Tibial nerve (tissue), 4 donors: ENCODE measurements around the gene FAT2.

Experiments
- CTCF ChIP-seq, 5 experiments: fragments of 200-600 bp in 3 of 5; fragments of 450-650 bp in 2 of 5; sonication (generic) in 3 of 5; IDR thresholded peaks; one replicate each; pipeline ENCODE4 v1.5.1; 2016 to 2019; ENCODE audit warnings: antibody characterized with exemption in 5 of 5, mild to moderate bottlenecking in 3 of 5, moderate library complexity in 2 of 5
- EP300 ChIP-seq, 2 donors: sonication (generic); formaldehyde crosslinking; IDR thresholded peaks; one replicate each; pipeline ENCODE4 v1.6.1; 2017; ENCODE audit warnings: antibody characterized with exemption in 2 of 2, mild to moderate bottlenecking in 1 of 2
- POLR2A ChIP-seq, 2 donors: fragments of 450-650 bp; IDR thresholded peaks; one replicate each; pipeline ENCODE4 v1.6.1; 2017; ENCODE audit warnings: antibody characterized with exemption in 2 of 2, mild to moderate bottlenecking in 2 of 2, moderate library complexity in 2 of 2

GRCh38 chr5:151549713-151550112 lies 41.4 kb downstream of the FAT2 start:
- TF ChIP-seq CTCF (IDR thresholded peaks at IDR 0.05) = no peak
- no peak for TF ChIP-seq POLR2A (IDR thresholded peaks at IDR 0.05)
- TF ChIP-seq EP300 (IDR thresholded peaks at IDR 0.05) = no peak
